Right kidney (tissue), 9 donors: ENCODE measurements around the gene PHTF2.
"Not testable (repeated sequence)": the region's sequence is repeated elsewhere in the genome, so short reads cannot be mapped to it uniquely, and the experiment has no call there.

ENCODE experiments used
- DNase-seq: peaks from one replicate; pipeline ENCODE4 v3.0.0-alpha.2; 2016
- long read RNA-seq, 8 donors: transcript quantifications; one replicate each; lab custom pipeline, GENCODE V29; 2026

PHTF2 gene
- long read RNA-seq, donor 1, full-length matches to known transcripts = 2 of 2 reads
- long read RNA-seq, donor 1, partial matches to known transcripts = 0 of 2 reads
- long read RNA-seq, donor 1, other reads (novel, unspliced or antisense) = 0 of 2 reads
- long read RNA-seq, donor 2 = 0 reads
- long read RNA-seq, donor 3, full-length matches to known transcripts = 1 of 1 reads
- long read RNA-seq, donor 3, partial matches to known transcripts = 0 of 1 reads
- long read RNA-seq, donor 3, other reads (novel, unspliced or antisense) = 0 of 1 reads
- long read RNA-seq, donor 4, full-length matches to known transcripts = 2 of 2 reads
- long read RNA-seq, donor 4, partial matches to known transcripts = 0 of 2 reads
- long read RNA-seq, donor 4, other reads (novel, unspliced or antisense) = 0 of 2 reads
- long read RNA-seq, donor 5, full-length matches to known transcripts = 4 of 4 reads
- long read RNA-seq, donor 5, partial matches to known transcripts = 0 of 4 reads
- long read RNA-seq, donor 5, other reads (novel, unspliced or antisense) = 0 of 4 reads
- long read RNA-seq, donor 6, full-length matches to known transcripts = 3 of 3 reads
- long read RNA-seq, donor 6, partial matches to known transcripts = 0 of 3 reads
- long read RNA-seq, donor 6, other reads (novel, unspliced or antisense) = 0 of 3 reads
- long read RNA-seq, donor 7, full-length matches to known transcripts = 1 of 1 reads
- long read RNA-seq, donor 7, partial matches to known transcripts = 0 of 1 reads
- long read RNA-seq, donor 7, other reads (novel, unspliced or antisense) = 0 of 1 reads
- long read RNA-seq, donor 8, partial matches to known transcripts = 0 of 1 reads
- long read RNA-seq, donor 8, other reads (novel, unspliced or antisense) = 0 of 1 reads

DNA sequence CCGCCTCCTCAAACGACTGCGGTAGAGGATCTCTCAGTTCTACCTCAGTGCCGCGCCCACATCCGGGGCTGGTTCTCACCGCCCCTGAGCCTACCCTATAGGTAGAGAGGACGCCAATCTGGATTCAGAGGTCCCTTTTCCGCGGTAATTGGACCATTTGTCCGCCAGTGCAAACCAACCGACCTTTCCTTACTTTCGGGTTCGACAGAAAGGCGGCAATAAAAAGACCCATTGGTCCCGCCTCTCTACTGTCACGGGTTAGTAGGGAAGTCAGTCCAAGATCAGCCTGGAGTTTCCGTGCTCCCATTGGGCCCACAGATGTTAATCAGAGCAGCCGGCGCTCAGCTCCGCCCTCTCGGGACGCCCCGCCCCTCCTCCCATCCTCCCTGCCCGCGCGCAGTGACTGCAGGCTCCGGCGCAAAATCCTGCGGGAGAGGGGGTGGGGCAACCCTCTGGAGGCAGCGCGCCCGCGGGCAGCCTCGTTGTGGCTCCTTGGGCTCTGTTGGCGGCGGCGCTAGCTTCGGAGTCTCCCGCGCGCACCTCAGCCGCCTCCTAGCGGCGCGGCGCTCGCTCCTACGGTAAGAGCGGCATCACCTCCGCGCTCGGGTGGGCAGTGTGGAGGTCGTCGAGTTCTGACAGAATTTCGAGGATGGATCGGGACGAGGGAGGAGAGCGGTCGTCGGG lies at the start of gene PHTF2, which contains the start of gene TMEM60:
Gene PHTF2, plus strand, starts transcription at position 380 of the 684 bp plus-strand sequence.
Gene TMEM60, minus strand, starts transcription at position 41 of the 684 bp plus-strand sequence. CDS start 4,061 bp downstream, outside the sequence.
- peak; percentile 93 for DNase-seq

DNA sequence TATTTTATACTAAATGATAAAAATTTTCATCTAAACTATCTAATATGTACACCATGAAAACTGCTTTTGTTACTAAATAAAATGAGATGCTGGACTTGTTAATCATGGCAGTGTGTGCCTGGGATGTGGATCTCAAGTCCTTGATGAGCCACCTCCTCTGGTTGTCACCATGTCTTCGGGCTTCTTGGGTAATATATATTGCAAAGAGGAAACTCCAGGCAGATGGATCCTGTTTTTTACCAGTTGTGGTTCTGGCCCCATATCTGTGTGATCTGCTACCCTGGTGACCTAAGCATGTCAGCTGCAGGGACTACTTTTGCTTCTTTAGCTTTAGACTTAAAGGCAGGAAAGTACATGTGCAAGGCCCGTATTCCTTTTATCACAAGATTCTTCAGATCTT lies 46.6 kb upstream of the PHTF2 start:
- no peak for DNase-seq

DNA sequence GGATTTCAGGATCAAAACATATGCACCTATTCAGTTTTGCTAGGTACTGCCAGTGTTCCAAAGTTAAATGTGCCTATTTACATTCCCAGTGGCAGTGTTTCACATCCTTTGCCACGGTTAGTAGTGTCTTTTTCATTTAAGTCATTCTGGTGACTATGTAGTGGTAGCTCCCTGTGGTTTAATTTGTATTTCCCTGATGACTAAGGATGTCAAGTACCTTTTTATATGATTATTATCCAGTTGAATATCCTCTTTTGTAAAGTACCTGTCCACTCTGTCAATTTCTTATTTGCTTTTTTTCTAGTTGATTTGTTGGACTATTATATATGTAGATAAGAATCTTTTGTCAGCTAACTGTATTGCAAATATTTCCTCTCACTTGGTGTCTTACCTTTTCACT lies 45.4 kb upstream of the PHTF2 start:
- DNase-seq = no peak

DNA sequence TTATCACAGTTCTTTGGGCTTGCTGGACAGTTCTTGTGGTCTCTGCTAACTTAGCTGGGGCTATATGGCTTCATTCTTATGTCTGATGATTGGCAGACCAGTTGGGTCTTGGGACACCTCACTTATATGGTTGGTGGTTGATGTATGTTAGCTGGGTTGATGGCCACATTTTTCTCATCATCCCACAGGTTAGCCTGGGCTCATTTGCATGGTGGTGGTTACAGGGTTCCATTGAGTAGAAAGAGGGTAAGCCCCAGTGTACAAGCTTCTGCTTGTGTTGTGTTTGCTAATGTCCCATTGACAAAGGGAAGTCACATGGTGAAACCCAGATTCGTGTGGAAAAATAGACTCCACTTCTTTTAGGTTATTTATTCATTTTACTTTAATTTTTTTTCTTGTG lies 41.0 kb upstream of the PHTF2 start:
- DNase-seq = no peak

DNA sequence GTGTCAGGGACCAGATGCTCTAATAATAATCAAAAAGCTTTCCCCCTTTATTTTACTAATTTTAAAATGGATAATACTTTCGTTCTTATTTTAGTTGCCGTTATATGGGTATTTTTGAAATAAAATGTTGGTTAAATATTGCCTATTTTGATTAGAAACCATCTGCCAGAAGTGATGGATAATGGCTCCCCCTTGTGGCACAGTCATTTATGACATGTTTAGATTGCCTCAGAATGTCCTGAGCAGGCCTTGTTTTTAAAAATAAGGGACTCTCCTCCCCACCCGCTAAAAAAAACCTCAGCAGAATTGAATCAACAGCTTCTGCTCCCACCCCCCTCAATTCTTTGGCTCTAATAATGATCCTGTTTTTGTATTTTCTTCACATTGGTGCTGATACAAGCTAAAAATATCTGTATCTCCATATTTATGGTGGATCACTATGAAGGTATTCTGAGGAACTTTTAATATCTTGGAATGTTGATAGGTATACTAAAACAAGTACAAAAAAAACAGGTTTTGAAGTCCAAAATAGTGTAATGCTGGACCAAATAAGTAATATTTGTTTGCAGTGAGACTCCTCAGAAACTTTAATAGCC lies 39.2 kb upstream of the PHTF2 start:
- peak; percentile 33 for DNase-seq

DNA sequence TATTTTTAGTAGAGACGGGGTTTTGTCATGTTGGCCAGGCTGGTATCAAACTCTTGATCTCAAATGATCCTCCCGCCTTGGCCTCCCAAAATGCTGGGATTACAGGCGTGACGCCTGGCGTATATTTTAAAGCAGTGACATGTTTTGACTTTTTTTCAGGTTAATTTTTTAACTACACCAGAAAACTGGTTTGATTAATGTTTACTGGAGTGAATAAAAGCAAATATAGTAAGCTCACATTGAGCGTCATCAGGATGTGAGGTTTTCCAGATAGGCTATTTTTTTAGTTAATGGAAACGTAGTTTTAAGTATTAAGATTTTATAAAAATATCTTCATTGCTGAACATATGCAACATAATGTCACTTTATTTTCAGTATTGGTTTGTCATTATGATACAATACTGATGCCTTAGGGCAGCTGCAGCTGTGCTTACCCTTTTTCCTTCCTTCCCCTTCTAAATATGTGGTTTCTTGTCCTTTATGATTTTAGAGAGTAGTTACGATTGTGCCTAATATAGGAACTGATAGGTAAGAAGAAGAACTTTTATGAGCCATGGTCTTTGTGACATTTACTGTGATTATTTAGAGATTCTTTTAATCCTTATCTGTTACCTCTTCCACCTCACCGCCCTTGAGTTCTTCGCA lies 37.6 kb upstream of the PHTF2 start:
- DNase-seq = no peak

DNA sequence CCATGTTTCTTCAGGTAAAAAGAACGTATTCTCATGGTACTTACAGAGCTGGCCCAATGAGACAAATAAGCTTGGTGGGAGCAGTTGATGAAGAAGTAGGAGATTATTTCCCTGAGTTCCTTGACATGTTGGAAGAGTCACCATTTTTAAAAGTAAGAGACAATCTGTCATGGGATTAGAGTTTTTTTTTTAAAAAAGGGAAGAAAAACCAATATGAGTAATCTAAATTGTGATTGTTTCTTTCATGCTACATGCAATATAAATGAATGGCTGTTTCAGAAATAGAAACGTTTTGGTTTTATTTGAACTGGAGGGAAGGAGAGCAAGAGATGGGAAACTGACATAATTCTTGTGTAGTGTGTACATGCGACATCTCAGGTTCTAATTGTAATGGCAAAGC lies 33.1 kb upstream of the PHTF2 start:
- no peak for DNase-seq

DNA sequence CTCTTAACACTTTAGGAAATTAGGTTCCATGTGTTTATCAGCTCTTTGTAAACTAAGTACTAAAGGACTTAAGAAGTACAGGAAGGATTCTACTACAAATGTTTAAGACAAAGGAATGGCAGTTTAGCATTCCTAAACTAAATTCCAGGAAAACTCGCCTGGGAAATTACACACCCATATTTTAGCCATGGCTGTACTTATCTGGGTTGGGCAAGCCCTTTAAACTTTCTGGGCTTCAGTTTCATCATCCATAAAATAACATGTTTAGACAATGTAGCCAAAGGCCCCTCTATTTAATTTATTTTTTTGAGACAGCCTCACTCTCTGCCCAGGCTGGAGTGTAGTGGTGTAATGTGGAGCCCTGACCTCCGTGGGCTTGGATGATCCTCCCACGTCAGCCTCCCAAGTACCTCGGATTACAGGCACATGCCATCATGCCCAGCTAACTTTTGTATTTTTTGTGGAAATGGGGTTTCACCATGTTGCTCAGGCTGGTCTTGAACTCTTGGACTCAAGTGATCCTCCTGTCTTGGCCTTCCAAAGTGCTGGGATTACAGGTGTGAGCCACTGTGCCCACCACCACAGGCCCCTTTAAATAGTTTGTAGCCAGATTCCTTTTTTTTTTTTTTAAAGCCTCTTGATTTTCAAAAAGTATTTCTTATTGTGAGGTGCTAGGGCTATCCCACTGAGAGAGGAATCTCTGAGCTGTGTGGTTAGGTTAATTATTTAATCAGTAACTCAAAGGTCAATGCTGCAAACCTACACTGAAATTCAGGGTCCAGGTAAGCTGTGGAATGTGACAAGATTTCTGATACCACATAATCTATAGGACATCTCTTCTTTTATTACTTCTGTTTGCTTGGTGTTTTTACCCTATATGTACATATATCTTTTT lies 32.4 kb upstream of the PHTF2 start:
- DNase-seq = no peak

DNA sequence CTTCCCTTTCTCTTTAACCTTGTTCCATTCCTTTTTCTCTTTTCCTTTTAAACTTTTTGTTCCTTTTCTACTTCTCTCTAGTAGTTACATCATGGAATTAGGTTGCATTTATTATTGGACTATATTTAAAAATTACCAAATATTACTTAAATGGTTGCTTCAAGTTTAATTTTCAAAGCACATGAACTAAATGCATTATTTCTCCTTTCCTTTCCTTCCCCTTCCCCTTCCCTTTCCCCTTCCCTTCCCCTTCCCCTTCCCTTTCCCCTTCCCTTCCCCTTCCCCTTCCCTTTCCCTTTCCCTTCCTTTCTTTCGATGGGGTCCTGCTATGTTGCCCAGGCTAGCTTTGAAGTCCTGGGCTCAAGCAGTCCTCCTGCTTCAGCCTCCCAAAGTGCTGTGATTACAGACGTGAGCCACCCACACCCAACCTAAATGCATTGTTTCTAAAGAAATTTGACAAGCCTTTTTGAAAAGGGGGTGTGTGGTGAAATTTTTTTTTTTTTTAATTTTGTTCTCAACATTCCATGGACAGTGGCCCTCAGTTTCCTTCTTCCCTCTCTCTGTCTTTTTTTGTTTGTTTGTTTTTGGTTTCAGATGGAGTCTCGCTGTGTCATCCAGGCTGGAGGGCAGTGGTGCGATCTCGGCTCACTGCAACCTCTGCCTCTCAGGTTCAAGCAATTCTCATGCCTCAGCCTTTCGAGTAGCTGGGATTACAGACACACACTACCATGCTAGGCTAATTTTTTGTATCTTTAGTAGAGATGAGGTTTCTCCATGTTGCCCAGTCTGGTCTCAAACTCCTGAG lies 31.6 kb upstream of the PHTF2 start:
- no peak for DNase-seq

DNA sequence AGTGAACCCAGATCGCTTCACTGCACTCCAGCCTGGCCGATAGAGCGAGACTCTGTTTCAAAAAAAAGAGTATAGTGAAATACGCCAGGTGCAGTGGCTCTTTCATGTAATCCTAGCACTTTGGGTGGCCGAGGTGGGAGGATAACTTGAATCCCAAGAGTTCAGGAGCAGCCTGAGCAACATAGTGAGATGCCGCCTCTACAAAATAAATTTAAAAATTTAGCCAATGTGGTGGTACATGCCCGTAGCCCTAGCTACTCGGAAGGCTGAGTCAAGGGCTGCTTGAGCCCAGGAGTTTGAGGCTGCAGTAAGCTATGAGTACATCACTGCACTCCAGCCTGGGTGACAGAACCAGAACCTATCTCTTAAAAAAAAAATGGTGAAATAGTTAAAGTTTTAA lies 28.3 kb upstream of the PHTF2 start:
- DNase-seq = no peak

DNA sequence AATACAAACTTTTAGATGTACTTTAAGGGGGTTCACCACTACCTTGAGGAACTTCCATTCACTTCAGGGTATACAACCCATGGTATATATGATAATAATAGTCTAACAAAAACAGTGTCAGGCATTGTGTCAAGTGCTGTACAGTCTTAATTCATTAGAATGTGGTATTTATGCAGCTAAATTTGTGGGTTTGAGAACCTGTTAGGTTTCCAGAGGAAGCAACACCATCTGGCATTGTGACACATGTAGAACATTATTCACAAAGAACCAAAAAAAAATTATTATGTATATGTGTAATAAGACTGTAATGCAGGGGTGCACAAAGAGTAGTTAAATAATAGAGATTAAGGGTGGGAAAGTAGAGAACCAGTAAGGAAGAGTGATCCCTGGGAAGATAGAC lies 26.7 kb upstream of the PHTF2 start:
- no peak for DNase-seq

DNA sequence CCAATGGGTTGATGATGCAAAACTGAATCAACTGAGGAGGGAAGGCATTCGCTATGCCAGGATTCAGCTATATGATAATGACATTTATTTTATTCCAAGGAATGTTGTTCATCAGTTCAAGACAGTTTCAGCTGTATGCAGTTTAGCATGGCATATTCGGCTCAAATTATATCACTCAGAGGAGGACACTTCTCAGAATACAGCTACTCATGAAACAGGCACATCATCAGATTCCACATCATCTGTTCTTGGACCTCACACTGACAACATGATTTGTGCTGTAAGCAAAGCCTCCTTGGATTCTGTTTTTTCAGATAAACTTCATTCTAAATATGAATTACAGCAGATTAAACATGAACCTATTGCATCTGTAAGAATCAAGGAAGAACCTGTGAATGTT lies 20.0 kb upstream of the PHTF2 start:
- no peak for DNase-seq

DNA sequence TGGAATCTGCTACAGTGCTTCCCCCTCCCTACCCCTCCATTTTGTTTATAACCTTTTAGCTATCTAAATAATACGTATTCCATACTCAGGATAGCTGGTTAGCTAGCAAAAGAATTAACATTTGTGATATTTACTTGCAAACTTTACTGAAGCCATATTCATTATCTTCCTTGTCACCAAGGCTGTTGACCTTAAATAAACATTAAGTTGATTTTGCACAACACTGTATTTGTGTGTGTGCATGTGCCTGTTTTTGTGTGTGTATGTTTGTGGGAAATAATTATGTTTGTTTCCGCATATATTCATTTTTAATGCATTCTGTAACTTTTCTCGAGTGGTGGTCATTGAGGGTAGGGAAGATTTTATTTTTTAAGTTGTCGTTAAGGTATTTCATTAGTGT lies 16.2 kb upstream of the PHTF2 start:
- DNase-seq = no peak

DNA sequence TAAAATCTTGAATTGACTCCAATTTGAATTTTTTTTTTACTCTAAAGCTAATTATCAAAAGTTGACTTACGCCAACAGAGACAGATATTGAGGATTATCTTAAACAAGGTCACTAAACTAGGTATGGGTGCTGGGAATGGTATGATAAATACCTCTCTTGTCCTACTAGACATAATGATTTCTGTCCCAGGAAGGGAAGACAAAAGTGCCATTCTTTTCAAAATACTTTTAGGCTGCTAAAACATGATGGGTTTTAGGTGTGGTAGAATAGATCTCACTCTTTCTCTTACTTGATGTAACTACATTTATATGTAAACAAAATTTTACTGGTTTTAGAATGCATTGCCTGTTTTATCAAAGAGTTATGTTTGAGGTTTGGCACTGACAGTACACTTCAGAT lies 15.5 kb upstream of the PHTF2 start:
- no peak for DNase-seq

DNA sequence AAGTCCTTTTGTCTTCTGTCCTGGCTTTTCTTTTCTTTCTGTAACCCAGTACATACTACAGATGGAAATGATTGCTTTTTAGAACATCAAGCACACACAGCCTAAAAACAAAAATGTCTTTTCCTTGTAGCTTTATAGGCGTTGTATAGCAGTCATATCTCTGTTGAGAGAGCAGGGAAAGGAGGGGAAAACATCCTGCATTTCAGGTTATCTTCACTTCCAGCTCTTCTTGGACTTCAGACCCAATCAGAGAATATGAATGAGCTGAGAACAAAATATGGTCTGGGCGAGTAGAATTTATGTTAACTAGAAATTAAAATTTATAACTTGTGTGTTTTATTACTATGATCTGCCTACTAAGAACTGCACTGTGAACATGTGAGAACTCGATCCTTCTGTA lies 15.0 kb upstream of the PHTF2 start:
- DNase-seq = no peak

DNA sequence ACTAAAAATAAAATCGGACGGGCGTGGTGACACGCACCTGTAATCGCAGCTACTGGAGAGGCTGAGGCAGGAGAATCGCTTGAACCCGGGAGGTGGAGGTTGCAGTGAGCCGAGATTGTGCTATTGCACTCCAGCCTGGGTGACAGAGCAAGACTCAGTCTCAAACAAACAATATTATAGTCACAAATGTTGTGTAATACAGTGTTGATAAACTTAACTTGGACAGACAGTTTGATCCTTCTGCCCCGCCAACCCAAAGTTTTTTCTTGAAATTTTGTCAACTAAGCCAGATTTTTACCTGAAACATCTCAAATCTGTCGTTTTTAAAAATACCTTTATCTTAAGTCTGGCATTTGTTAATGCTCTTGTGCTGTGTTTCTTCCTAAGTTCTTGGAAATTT lies 14.1 kb upstream of the PHTF2 start:
- DNase-seq = not testable (repeated sequence)

DNA sequence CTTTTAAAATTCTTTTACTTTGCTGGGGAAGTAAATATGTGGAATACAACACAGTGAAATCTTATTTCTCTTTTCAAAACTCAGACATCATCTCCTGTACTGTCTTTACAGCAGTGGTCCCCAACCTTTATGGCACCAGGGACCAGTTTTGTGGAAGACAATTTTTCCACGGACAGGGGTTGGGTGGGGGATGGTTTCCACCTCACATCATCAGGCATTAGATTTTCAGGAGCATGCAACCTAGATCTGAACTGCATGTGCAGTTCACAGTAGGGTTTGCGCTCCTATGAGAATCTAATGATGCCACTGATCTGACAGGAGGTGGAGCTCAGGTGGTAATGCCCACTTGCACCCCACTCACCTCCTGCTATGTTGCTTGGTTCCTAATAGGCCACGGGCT lies 12.6 kb upstream of the PHTF2 start:
- DNase-seq = no peak

DNA sequence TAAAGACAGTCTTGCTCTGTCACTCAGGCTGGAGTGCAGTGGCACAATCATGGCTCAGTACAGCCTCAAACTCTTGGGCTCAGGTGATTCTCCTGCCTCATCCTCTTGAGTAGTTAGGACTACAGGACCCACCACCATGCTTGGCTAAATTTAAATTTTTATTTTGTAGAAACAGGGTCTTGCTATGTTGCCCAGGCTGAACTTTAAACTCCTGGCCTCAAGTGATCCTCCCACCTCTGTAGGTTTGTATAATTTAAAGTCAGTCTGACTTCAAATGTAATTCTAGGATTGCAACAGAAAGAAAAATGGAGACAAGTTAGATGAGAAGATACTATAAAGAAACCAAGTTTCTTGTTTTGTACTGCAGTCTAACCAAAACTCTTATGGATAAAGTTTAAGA lies 11.8 kb upstream of the PHTF2 start:
- no peak for DNase-seq

DNA sequence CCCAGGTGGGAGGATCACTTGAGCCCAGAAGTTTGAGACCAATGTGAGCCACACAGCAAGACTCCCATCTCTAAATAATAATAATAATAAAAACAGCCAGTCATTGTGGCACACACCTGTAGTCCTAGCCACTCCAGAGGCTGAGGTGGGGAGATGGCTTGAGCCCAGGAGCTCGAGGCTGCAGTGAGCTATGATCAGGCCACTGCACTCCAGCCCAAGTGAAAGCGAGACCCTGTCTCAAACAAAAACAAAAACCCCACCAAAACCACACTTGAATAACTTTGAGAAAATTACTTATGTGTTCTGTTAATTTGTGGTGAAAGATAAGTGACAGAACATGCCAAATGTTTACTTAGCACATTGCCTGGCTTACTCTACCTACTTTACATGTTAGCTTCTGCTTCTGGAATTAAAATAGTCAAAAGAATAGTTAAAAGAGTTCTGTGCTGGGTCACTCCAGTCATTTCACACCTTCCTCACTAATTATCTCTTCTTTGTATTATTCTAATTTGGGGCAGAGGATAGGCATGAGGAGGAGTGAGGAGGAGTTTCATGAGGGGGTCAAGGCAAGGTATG lies 10.2 kb upstream of the PHTF2 start:
- no peak for DNase-seq

DNA sequence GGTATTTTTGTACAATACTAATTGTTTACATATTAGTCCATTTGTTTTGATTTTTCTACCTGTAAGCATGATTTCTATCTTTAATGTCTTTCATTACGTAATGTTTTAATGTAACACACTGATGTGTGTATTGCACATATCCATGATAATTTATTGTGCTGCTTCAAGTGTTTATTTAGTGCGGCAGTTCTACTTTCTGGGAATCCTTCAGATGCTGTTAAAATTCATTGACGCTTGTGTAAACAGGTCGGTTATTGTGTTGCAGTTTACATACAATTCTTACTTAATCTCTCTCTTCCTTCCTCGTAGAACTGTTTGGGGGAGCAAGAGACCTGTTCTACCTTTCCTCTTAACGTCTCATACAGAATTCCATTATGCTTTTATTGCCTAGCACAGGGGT lies 7.2 kb upstream of the PHTF2 start:
- DNase-seq = no peak
